ENCODE data around the gene MAML1.

DNA sequence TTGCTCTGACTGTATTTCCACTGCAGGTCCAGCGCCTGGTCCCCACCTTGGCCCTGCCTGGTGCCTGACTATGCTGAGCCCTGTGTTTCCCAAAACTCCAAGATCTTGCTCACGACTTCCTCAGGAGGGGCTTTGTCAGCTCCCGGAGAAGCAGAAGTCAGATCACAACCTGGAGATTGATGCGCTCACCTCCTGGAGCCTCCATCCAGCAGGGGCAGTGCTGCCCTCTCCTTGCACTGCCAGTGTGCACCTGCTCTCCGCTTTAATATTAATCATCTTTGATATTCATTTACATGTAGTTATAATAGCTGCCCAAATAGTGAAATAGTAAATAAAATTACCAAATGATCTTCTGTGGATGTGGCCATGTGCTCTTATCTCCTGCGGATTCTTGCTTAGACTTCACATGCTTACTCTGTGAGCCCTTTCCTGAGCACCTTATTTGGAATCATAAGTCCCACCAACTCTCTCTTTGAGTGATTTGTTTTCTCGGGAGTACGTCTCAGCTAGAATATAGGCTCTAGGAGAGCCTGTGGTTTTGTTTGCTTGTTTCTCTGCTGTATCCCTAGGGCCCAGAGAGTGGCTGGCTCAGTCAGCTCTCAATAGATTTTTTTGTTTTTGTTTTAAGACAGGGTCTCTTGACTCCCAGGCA lies 17.4 kb downstream of the MAML1 start:
- TF ChIP-seq POLR2A (IDR thresholded peaks at IDR 0.05) (no peak), CTCF (IDR thresholded peaks at IDR 0.05) (no peak)
